Nucleus accumbens (tissue), 56 donors: ENCODE measurements around the gene CAMKK1.
A peak's percentile ranks its signal among the peaks of the same experiment; 100 is the strongest.

ENCODE experiments used
- DNase-seq, 56 donors: peaks; one replicate each; lab custom pipeline; 2025; lab: John Stamatoyannopoulos, UW

CAMKK1 gene

GRCh38 chr17:3893003-3893719 lies at the start of gene CAMKK1:
Gene CAMKK1 (minus strand): TSS chr17:3893053. CDS start chr17:3885687, 7,366 bp downstream.
- peak in 55 of 56 donors; percentile 24 to 86 (median 71) for DNase-seq

- no peak for DNase-seq
Observed at GRCh38 chr17:3940965-3941698, 48.3 kb upstream of the CAMKK1 start.

DNA sequence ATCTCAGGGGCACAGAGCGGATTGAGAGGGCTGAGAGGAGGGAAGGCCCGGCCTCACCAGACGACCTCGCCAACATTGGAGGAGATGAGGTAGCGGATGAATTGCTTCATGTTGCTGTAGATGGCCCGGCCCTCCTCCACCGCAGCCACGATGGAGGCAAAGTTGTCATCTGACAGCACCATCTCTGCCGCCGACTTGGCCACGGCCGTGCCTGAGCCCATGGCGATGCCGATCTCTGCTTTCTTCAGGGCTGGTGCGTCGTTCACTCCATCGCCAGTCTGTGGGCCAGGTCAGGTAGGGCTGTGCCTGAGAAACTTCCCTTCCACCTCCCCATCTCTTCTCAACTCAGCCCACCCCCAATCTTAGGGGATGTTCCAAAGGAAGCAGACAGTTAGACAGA lies 44.5 kb upstream of the CAMKK1 start:
- DNase-seq, result no peak

DNA sequence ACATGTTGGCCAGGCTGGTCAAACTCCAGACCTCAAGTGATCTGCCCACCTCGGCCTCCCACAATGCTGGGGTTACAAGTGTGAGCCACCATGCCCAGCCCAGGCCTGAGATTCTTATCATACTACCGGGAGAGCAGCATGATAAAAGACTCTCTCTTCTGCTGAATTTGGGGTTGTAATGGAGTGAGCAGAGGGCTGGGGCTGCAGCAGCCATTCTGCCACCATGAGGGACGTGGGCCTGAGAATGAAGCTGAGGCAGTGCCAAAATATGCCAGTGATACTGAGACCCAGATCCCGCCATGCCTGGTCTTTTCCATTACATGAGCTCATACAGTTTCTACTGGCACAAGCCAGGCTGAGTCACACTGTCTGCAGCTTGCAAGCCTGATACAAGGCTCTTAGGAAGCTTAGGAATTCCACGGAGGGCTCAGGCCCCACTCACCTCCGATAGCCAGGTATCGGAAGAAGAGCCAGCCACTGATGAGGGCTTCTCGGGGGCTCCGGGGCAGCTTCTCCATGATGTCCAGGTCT lies 43.0 kb upstream of the CAMKK1 start:
- no peak for DNase-seq

GRCh38 chr17:3935140-3935542 lies 42.3 kb upstream of the CAMKK1 start:
- peak in 13 of 56 donors; percentile 1 to 46 (median 10) for DNase-seq

- no peak for DNase-seq
Observed at GRCh38 chr17:3929764-3930163, 36.9 kb upstream of the CAMKK1 start.

DNA sequence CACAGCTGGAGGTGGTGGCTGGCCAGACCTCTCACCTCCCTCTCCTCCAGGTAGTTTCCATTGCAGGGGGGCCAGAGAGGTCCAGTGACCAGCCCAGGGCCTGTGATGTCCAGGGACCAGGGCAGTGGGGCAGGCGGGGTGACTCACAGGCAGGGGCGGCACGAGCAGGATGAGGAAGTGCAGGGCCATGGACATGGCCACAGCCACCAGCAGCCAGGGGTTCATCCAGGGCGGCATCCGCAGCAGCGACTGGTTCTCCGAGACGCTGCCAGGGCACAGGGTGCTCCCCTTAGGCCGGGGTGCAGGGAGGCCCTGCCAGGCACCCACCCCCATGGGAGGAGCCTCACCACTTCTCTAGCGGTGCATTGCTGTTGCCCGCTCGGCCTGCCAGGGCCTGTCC lies 36.3 kb upstream of the CAMKK1 start:
- DNase-seq, result no peak

DNA sequence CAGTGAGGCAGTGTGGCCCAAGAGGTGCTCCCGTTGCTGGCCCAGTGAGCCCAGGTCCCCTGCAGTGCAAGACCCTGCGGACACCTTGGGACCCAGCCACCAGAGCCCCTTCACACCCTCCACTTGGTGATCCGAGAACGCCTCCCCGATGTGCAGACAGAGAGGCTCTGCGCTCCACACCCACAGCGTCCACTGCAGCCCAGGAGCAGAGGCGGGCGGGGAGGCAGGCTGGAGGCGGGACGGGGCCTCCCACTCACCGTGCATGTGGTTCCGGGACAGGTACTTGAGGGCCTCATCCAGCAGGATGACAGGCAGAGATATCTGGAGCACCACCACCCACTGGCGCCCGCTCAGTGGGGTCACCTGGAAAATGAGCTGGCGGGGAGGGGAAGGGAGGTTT lies 35.6 kb upstream of the CAMKK1 start:
- no peak for DNase-seq

GRCh38 chr17:3927628-3928340 lies 34.9 kb upstream of the CAMKK1 start:
- DNase-seq, result no peak

- no peak for DNase-seq
Observed at GRCh38 chr17:3926860-3927627, 34.2 kb upstream of the CAMKK1 start.

- no peak for DNase-seq
Observed at GRCh38 chr17:3925684-3926485, 33.0 kb upstream of the CAMKK1 start.

DNA sequence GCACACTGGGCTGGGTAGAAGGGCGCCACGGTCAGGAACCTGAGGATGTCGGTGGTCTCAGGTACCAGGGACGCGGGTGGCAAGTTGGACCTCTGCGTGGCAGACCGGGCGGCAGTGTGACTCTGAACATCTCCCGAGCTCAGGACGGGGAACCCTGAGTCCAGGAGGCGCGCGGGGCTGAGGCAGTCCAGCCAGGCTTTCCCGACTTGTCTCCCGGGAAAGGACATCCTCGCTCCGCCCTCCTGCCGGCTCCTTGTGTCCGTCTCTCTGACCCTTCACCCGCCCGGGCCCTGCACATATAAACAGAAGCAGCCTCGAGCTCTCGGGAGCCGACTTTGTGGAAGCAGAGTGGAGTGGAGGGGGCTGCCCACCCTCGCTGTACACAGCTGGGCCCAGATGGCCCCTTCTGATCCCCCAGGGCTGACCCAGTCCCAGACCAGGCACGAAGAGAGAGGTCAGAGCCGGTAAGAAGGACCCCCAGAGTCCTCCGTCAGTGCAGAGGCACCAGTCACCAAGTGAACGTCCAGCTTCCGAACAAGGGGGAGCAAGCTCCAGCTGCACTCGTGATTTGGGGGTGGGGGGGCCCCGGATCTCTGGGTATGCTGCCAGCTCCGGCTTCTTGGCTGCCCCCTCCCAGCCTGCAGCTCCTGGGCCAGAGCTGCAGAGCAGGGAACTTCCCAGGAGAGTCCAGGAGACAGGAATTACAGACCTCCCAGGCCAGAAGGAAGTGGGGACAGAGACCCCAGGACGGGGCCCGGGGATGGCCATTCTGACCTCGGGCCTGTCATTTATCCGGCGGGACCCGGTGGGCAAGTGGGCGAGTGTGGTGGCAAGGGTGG lies 31.9 kb upstream of the CAMKK1 start:
- DNase-seq, result no peak

DNA sequence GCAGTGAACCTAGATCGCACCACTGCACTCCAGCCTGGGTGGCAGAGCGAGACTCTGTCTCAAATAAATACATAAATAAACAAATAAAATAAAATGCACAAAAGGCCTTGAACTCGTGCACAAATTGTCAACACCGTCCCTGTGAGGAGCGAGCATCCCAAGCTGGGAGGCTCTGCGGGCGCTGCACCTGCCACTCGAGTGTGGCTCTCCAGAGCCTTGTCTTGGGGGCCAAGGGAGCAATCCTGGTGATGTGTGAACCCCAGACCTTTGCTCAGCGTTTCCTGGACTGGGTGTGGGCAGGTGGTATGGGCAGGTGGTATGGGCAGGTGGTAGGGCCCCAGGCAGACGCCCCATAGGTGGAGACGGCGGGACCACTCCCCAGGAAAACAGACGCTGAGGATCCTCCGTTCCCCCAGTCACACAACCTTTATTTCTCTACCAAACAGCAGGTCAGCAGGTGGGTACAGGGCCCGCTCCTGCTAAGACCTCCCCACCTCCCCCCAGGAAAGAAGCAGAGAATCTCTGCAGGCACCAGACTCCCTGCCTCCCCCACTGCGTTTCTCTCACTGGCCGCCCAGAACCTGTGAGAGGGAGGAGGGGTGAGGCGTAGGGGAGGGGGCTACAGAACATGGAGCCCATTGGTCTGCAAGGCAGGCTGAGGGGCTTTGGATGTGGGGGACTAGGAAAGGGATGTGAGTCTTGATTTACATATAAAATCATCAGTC lies 30.8 kb upstream of the CAMKK1 start:
- DNase-seq, result no peak

- DNase-seq, result no peak
Observed at GRCh38 chr17:3922765-3923164, 29.9 kb upstream of the CAMKK1 start.

GRCh38 chr17:3921502-3922319 lies 28.9 kb upstream of the CAMKK1 start:
- DNase-seq, result no peak

GRCh38 chr17:3921006-3921405 lies 28.2 kb upstream of the CAMKK1 start:
- no peak for DNase-seq

DNA sequence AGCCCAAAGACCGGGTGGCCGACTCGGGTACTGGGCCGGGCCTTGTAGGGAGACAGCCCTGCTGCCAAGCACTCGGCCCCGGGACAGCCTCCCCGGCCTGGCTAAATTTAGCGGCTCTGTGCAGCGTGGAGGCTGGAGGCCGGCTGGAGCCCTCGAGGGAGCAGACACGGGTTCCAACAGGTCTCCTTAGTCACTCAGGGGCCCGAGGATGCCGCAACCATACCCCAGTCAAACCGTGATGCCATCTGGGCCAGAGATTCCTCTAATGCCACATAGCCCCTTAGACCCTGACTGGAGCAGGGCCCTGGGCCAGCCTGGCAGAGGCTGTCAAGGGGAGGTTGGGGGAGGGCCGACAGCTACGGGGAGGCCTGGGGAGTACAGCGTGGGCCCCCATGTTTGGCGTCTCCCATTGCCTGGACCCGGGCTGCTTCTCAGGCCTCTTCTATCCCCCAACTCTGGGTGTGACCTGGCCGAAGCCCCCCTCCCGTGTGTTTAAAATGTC lies 26.3 kb upstream of the CAMKK1 start:
- DNase-seq, result no peak
